Heart left ventricle (tissue), 13 donors: Measurements from ENCODE around the gene NPHP1.

Source experiments
- POLR2A ChIP-seq, 2 donors: fragments of 450-650 bp; IDR thresholded peaks; one replicate each; pipeline ENCODE4 v1.6.1; 2017; ENCODE audit warnings: antibody characterized with exemption in 2 of 2, mild to moderate bottlenecking in 2 of 2, moderate library complexity in 2 of 2
- TF ChIP-seq, protein P1 (sequence below), 12 donors: fragments of 200-600 bp; sonication (generic) in 4 of 12; IDR thresholded peaks; one replicate each; pipeline versions ENCODE4 v1.5.0 to v1.8.0; 2018 to 2022; ENCODE audit warnings: antibody characterized with exemption in 12 of 12, mild to moderate bottlenecking in 5 of 12
- donor health status: ischemic (EF 13 %, LVEDD 7.1; RV severe dilation, severe dysfunction).
- donor health status: DM: no; HTN: yes; CAD: no.
- donor health status: DM: no; HTN: no; CAD: no.
- donor health status: ischemic (EF 25% LVEDD 6.9; RV normal size, moderate dysfunction).
- donor health status: ischemic (EF 25% LVEDD 5.7; RV mildly dilated, moderate dysfunction).
- donor health status: ischemic (EF 35%, LVEDD 5.7; RV mildly dilated, moderate dysfunction).
- donor health status: nonischemic (EF 11% LVEDD 7.7; RV severe dilation, severe dysfunction).
- donor health status: DM: yes; HTN: yes; CAD: no.
- donor health status: PGD.
- donor health status: ischemic (EF 29% LVEDD 5.4; RV normal size, mild dysfunction).
- donor health status: nonischemic (EF 23%, LVEDD 6.1; RV moderate dilation, normal function).

DNA sequence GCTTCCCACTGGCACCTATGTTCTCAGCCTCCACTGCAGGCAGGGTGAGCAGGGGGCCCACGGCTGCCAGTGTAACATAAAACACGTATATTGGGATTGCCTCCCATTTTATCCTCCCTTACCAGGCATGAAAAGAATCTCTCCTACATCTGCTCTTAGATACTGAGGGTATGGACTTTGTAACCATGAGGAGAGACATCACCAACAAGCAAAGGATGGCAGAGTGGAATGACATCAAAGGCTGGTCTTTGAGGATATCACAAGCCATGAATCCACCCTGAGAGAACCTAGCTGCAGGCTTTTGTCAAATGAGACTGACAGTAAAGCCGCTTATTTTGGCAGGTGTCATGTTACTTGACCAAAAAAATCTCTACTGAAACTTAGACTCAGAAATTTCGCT, 7.4 kb downstream of the NPHP1 start:
- TF ChIP-seq, protein P1, sequence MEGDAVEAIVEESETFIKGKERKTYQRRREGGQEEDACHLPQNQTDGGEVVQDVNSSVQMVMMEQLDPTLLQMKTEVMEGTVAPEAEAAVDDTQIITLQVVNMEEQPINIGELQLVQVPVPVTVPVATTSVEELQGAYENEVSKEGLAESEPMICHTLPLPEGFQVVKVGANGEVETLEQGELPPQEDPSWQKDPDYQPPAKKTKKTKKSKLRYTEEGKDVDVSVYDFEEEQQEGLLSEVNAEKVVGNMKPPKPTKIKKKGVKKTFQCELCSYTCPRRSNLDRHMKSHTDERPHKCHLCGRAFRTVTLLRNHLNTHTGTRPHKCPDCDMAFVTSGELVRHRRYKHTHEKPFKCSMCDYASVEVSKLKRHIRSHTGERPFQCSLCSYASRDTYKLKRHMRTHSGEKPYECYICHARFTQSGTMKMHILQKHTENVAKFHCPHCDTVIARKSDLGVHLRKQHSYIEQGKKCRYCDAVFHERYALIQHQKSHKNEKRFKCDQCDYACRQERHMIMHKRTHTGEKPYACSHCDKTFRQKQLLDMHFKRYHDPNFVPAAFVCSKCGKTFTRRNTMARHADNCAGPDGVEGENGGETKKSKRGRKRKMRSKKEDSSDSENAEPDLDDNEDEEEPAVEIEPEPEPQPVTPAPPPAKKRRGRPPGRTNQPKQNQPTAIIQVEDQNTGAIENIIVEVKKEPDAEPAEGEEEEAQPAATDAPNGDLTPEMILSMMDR (IDR thresholded peaks at IDR 0.05) = no peak
- no peak for TF ChIP-seq POLR2A (IDR thresholded peaks at IDR 0.05)
